Gastrocnemius medialis (tissue), 4 donors: Measurements from ENCODE around the gene SDK2.

ENCODE experiments used
- CTCF ChIP-seq, 5 experiments: fragments of 450-650 bp in 3 of 5; fragments of 200-600 bp in 2 of 5; sonication (generic) in 2 of 5; IDR thresholded peaks in 4 of 5; conservative IDR thresholded peaks in 1 of 5; 1 replicate in 4 of 5; 2 replicates in 1 of 5; pipeline ENCODE4 v1.5.1; 2016 to 2019; ENCODE audit warnings: antibody characterized with exemption in 5 of 5, mild to moderate bottlenecking in 3 of 5, moderate library complexity in 3 of 5
- POLR2A ChIP-seq, 2 donors: fragments of 450-650 bp; IDR thresholded peaks; one replicate each; pipeline ENCODE4 v1.6.1; 2017; ENCODE audit warnings: antibody characterized with exemption in 2 of 2, mild to moderate bottlenecking in 2 of 2, moderate library complexity in 2 of 2

DNA sequence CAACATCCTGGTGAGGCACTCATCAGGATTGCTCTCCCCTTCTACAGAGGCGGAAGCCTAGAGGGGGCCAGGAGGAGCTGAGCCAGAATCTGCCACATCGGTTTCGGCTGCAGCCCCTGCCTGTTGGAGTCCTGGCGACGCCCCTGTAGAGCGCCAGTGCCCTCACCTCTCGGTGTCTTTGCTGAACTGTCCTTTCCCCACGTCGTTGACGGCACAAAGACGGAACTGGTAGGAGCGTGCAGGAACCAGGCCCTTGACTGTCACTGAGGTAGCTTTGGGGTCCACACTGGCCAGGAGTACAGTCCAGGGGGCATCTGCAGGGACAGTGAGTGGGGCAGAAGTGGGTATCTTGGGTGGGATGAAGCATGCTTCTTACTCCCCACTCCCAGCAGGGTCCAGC lies 222.1 kb downstream of the SDK2 start:
- TF ChIP-seq POLR2A (IDR thresholded peaks at IDR 0.05) (no peak), CTCF (IDR thresholded peaks at IDR 0.05 in 4 of 5, conservative IDR thresholded peaks at IDR 0.05 in 1 of 5) (no peak)
